CD4-positive, alpha-beta T cell treated with Interleukin-6 for 4 hours (primary cell): ENCODE results near the gene CACFD1.

Experiments used
- DNase-seq: peaks from one replicate; pipeline ENCODE4 v3.0.0-alpha.2; 2020; ENCODE audit warnings: mixed read lengths

Gene CACFD1

DNA sequence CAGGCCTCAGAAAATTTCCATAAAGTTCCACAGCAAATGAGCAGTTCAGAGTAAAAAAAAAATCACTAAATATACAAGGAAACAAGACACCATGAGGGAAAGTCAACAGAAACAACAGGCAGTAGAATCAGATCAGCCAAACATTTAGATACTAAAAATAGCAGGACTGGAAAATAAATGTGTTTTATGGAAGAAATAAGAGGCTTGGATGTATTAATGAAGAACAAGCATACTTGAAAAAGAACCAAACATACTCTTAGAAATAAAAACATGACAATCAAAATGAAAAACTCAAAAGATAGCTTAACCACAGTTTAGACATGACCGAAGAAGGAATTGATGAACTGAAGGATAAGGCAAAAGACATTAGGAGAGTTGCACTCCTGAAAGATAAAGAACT lies 42.3 kb downstream of the CACFD1 start:
- no peak for DNase-seq

DNA sequence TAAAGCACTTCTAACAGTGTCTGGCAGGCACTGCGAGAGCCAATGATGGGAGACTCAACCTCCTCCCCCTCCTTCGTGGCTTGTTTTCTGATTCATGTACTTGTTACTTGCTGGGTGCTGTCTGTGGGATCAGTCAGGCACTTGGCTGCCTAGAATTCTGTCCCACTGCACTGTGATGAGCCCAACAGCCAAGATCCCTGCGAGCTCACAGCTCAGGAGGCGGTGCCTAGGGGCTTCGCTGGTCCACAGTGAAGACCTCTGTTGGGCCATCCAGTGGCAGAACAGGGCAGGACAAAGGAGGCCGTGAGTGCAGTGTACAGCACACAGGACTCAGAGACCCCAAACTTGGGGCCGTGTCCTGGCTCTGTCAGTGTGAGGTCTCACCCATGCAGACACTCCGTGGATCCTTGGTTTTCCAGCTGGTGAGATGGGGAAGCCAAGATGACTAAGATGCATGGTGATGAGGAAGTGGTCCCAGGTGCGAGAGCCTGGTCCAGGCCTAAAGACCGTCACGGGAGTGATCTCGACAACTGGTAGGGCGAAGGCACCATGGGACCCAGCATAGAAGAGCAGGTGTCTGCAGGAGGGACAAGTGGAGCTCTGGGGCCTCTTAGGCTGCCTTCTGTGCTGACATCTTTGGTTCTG lies 45.5 kb downstream of the CACFD1 start:
- no peak for DNase-seq

DNA sequence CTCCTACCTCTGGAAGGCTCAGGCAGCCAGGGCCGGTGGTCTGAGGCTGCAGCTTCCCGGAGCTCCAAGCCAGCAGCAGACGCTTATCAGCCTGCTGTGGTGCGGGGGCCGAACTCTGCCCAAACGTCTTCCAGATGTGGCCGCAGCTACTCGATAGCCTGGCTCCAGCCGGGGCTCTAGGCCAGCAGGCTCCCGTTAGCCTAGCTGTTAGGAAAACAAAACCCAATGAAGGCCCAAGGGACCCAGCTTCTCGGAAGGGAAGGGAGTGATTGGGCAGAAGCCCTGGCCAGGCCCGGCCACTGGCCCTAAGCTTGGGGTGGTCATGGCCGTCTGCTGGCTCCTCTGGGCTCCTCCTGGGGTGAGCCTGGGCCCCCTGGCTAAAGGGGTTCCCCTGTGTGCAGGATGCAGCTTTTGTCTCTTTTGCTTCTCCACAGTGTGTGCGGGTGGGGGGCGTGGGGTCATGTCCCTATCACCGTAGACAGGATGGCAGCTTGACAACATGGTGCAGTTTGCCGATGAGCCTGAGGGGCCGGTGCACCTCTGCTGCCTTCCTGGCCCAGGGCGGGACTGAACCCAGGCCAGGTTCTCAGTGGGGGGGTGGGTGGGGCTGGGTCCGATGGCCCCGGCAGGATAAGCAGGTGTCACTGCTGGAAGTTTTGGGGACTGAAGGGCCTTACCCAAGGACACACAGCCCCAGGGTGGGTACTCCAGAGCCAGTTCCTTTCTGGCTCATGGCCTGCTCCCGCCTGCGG lies 46.3 kb downstream of the CACFD1 start:
- DNase-seq, result no peak

DNA sequence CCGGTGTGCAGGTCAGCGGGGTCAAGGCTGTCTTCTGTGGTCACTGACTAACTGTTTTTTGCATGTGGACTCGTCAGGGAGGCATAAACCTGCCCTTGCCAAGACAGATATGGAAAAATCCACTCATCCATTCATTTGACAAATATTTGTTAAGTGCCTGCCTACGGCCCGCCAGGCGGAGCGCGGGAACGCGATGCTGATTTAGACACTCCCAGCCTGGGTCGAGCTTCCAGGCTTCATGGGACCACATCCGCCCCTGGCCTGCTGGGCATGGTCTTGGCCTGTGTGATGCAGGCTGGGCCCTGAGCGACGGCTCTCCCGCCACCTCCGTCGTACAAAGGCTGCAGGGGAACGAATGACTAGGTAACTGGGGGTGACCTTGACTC lies 46.9 kb downstream of the CACFD1 start:
- DNase-seq, result no peak

DNA sequence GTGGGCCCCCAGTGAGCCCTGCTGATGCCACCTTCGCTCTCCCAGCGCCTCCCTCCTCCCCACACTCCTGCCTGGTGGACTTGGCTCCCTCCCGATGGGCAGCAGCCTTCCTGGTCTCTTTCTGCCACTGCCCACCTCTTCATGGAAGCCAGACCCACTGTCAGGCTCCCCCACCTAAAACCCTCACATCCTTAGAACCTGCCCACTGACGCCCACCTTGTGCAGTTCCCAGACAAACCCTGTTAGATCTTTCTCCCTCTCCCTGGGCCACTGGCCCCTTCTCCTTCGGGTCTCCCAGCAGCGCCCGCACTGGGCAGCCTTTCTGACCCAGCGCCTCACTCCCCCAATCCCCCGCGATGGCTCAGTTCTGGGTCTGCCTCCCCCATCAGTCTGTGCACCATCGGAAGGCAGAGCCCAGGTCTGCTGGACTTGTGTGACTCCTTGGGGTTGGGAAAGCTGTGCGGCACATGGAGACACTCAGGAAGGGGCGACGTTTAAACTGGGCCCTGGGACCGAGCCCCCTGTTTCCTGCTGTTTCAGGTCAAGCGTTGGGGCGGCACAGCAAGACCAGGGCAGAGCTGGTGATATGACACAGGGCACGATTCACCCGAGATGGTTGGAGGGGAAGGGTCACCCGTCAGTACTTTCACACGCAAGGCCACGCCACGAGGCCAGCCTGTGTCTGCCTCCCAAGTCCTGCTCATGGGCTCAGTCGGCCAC lies 47.6 kb downstream of the CACFD1 start:
- no peak for DNase-seq

DNA sequence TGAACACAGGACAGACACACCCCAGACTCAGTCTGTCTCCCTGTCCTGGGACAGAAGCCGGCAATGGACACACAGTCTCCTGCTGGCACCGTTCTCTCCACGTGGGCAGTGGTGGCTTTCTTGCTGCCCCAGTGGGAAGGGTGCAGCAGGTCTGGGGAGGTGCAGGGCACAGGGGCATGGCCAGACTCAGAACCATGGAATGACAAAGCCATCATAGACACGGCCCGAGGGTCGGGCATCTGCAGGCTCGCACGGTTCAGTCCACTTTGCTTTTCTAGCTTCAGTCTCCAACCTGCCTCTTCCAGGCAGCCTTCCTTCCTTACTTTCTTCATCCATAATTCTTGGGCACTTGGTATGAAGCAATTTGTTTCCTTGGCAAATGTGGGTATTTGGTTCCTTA lies 48.3 kb downstream of the CACFD1 start:
- no peak for DNase-seq

DNA sequence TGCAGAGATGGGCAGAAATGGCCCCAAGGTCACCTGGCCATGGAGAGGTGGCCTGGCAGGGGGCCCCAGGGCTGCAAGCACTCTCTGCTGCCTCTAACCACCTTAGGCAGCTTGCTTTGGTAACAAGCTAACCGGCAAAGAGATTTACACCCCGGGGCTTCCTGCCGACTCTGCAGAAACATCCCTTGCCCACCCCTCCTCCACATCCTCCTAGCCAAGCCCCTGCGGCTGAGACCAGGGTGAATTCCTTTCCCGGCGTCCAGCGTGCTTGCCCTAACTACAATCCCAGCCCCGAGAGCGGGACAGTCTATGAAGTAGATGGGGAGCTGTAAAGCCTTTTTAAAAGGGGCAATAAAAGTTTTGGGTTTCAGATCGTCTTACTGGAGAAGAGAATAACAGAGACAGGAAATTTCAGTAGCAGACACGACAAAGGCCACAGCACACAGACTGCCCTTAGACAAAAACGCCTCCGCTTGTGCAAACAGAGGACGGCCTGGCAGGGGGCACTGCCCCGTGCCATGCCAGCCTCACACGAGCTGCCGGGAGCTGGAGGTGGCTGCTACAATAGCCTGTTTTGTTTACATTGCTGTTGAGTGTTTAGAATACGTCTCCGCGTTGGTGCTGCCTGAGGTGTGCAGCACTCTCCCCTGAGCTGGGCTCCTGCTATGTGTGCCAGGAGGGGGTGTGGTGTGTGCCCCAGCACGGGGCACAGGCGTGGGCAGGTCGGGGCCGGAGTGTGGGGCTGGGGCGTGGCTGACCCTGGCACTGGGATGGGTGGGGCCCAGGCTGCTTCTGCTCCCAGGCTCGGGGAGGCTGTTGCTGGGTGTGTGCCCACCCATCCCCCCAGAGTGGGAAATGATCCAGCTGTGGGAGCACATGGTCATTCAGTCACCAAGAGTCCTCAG lies 49.7 kb downstream of the CACFD1 start:
- DNase-seq, result peak; percentile 64

DNA sequence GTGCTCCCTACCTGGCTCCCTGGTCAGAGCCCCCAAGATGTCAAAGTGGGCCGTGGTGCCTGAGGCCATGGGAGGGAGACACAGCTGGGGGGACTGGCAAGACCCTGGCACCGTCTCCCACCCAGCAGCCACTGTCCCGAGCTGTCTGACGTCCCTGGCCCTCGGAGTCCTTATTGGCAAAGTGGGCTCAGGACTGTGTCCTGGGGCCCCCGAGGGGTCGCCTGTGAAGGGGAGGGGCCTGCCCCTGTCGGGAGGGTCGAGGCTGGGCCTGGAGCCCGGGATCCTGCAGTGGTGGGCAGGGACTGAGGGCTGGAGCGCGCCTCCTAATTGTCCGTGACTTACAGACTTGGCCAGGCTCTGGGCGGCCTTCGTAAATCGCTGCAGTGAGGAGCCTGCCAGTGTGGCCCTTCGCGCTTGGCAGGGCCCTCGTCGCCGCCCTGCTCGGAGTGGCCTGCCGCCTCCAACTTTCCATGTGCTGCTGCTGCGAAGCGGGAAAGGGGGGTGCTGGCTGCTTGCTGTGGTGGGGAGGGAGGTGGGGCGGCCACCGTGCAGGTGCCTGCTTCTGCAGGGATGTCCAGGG lies 51.2 kb downstream of the CACFD1 start:
- DNase-seq, result no peak

DNA sequence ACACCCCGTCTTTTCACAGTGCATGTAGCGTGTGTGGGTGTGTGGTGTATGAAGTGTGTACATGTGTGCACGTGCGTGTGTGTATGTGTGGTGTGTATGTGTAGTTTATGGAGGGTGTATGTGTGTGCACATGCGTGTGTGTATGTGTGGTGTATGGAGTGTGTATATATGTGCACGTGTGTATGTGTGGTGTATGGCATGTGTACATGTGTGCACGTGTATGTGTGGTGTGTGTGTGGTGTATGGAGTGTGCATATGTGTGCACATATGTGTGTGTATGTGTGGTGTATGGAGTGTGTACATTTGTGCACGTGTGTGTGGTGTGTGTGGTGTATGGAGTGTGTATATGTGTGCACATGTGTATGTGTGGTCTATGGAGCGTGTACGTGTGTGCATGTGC lies 51.8 kb downstream of the CACFD1 start:
- no peak for DNase-seq

DNA sequence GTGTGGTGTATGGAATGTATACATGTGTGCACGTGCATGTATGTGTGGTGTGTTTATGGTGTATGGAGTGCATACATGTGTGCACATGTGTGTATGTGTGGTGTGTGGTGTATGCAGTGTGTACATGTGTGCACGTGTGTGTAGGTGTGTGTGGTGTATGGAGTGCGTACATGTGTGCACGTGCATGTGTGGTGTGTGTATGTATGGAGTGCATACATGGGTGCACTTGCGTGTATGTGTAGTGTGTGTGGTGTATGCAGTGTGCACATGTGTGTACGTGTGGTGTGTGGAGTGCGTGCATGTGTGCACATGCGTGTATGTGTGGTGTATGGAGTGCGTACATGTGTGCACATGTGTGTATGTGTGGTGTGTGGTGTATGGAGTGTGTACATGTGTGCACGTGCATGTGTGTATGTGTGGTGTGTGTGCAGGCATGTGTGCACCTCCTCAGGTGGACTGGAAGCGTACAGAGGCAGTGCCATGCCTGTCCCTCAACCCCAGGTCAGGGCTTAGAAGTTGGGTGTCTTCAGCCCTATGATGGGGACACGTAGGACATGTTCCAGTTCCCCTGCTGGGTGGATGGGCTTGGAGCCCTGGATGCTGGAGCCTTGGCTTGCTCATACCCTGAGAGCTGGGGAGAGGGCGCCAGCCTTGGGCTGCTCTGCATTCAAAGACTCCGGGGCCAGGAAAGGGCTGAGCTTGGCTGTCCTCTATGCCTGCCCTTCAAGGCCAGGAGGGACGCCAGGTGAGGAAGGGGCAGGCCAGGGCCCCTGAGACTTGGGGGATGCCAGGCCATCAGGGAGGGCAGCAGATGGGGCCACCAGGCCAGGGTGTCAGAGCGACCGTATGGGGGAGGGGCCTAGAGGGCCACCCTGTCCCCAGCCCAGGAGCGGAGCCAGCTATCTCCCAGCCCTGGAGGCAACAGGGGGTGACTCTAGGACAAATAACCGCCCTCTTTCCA lies 52.8 kb downstream of the CACFD1 start:
- no peak for DNase-seq

DNA sequence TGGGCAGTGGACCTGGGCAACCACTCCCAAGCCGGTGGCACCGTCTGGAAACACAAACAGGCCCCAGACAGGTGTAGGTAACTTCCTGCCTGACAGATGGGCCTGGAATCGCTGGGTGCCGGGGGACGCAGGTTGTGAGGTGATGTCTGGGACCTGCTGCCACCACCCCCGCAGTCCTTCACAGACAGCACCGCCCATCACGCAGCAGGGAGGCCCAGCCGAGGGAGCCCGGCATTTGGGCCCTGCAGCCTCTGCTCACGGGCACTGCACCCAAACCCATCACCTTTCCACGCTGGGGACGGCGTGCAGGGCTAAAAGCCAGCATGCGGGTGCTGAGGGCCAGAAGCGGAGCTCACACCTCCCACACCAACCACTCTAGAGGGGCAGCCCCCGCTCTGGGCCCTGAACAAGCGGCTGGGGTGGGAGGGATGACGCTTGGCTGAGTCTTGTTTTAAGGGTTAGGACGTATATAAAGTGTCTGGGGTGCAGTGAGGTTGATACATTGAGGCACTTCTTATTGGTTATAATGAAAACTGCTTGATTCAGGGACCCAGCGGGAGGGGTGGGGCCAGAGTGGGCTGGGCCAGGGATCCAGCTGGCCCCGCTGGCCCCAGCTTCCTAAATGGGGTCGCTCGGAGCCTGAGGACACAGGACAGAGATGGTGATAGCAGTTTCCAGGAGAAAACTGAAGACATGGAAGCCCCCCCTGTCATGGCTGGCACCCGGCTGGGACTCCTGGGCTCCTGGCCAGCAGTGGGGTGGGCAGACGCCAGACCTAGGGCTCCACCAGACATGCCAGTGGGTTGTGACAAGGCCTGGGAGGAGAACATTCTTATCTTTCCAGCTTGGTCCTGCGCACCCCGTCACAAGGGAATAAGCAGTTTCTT lies 53.7 kb downstream of the CACFD1 start:
- no peak for DNase-seq

DNA sequence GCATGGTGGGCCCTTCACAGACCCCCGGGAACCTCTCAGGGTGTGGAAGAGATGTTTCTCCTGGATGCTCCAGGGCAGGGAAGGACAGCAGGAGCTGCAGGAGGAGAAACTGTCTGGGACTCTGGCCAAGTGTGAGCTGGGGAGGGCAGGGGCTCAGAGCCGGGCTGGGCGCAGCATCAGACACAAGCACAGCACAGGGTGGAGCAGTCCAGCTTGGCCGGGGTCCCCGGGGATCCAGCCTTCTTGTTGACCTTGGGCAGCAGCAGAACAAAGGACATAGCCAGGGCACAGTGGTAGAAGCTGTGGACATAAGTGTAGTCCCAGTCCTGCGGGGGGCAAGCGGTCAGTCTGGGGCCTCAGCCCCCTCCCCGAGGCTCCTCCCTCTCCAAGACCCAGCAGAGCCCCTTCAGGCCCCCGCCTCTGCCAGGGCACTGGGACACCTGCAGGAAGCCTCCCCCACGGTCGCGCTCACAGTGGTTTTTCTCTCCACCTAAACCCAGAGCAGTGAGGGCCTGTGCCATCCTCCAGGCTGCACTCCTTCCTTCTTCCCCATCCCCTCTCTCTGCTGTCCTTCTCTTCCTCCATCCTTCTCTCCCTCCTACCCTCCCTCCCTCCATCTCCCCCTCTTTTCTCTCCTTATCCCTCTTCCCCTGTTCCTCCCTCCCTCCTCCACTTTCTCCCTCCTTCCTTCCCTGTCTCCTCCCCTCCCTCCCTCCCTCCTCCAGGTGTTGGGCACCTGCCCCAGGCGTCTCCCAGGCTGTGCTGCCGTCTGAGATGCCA lies 54.9 kb downstream of the CACFD1 start:
- DNase-seq, result no peak

DNA sequence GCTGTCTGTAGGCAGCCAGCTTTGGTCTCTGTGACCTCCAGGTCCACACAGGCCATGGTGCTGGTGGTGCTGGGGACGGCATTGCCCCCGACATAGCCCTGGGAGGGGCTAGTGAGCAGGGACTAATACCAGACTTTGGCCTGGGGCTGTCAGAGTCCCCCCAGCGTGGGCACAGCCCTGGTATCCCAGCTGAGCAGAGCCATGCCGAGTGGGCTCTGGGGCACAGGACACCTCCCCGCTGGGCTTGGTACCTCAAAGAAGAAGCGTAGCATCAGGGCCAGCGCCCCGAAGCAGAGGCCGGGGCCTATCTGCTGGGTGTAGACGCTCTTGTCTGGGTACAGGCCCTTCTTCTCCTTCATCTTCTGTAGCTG lies 55.4 kb downstream of the CACFD1 start:
- no peak for DNase-seq

DNA sequence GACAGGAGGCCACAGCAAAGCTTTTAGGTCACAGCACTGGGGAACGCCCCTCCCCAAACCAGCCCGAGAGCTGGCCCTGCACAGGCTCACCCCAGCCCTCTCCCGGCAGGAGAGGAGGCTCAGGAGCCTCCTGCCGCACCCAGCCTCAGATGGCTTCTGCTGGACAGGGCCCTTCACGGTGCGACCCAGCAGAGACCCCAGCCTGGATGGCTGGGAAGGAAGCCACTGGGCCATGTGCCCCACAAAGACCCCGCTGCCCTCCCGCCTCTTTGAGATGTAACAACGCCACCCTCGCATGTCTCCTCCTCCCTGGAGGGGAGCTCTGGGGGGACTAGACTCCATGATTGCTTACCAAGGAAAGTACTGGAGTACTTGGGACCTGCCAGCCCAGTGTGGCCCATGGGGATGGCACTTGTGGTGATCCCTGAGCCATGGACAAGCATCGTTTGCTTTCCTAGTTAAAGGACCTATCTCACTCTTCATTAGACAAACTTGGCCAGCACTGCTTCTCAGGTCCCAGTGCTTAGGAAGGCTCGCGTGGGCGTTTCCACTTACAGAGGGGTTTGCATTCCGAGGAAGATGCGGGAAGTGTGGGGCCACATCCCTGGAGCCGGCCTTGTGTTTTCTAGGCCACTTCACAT lies 56.0 kb downstream of the CACFD1 start:
- DNase-seq, result no peak

DNA sequence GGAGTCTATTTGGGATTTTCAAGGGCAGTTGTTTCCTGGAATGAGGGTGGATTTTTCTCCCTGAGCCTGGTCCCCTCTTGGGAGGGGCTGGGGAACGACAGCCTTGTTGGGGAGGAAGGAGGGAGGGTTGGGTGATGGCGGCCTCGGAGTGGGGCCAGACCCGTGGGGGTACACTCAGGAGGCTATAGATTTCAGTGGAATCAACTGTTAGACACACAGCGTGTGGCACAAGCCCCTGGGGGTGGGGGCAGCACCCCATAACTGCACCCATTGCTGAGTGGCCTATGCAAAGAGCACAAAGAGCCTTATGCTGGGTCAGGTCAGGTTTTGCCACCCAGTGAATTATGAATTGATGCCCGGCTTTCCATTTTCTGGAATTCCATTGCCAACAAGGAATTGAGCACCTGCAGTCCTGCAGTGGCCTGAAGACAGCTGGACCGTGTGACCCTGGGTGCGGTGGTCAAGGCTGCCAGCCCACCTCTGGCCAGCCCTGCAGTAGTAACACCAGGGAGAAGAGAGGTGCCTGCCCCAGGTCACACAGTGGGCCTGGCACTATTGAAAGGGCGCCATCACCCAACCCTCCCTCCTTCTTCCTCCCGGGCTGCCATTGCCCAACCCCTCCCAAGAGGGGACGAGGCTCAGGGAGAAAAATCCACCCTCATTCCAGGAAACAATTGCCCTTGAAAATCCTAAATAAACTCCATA lies 56.6 kb downstream of the CACFD1 start:
- DNase-seq, result no peak

DNA sequence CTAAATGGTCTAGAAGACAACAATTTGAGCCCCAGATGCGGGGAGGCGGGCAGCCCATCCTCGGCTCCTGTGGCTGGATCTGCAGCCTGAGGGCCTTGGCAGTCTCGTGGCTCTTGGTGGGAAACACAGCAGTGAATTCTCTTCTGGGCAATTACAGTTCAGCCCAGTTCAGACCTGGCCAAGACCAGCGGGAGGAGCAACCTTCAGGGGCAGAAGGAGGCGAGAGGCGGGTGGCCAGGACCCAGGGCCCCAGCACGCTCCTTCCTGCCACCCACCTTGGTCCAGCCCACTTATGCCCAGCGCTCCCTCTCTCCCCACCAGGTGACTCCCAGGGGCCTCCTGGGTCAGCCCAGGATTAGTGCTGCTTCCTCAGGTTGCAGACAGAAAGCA lies 57.2 kb downstream of the CACFD1 start:
- no peak for DNase-seq

DNA sequence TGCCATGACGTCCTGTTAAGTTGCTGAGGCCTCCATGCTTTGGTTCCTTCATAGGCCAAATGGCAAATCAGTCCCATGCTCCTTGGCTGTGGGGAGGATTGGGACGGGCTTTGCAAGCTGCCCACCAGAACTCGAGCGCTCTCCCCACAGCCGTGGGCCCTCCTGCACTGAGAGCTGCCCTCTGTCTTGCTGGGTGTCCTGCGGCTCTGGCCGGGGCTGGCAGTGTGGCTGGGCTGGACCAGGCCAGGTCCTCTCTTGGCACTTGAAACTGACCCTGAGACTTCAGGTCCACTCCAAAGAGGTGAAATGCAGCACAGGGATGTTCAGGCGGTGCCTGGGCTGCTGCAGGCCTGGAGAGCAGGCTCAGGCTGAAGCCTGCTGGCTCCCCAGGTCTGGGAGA lies 57.9 kb downstream of the CACFD1 start:
- DNase-seq, result no peak

DNA sequence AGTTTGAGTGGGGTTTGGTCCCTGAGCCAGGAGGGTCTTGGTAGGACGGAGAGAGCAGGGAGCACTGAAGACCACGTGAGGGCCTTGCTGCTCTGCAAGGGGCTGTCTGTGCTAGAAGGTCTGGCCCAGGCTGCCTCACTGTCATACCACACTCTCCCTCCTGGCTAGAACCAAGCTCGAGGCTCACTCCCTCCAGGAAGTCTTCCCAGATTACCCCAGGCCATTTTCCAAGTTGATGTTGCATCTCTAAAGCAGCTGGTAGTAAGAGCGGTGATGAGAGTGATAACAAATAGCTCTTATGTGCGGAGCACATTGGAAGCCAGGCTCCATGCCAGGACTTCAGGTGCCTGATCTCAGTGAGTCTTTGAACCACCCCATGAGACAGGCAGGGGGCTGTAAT lies 58.4 kb downstream of the CACFD1 start:
- no peak for DNase-seq
